Activated naive CD4-positive, alpha-beta T cell treated with anti-CD3 and anti-CD28 coated beads, Interleukin-2, amount 10 ng/mL, durations not matched to agents 7 days and 5 days (primary cell): ENCODE measurements around the gene ZC3H6.
"Not testable (repeated sequence)": the region's sequence is repeated elsewhere in the genome, so short reads cannot be mapped to it uniquely, and the experiment has no call there.

Experiments
- CTCF ChIA-PET: fragments of 350-600 bp; sonication (Branson Sonifier 250); formaldehyde crosslinking; loops from one replicate; lab custom pipeline; 2021; ENCODE audit warnings: antibody characterized with exemption; lab: Charles Lee
- DNase-seq: peaks from one replicate; pipeline ENCODE4 v3.0.0-alpha.2; 2020
- H3K27ac Mint-ChIP-seq: one replicate; pipeline ENCODE4 v1.8.0; 2021; ENCODE audit warnings: mild to moderate bottlenecking, moderate library complexity, mixed read lengths
- H3K27me3 Mint-ChIP-seq: one replicate; pipeline ENCODE4 v1.8.0; 2021; ENCODE audit warnings: mild to moderate bottlenecking, mixed read lengths
- H3K36me3 Mint-ChIP-seq: one replicate; pipeline ENCODE4 v1.8.0; 2021; ENCODE audit warnings: mixed read lengths
- H3K4me1 Mint-ChIP-seq: one replicate; pipeline ENCODE4 v1.8.0; 2021; ENCODE audit warnings: mixed read lengths
- H3K4me3 Mint-ChIP-seq: one replicate; pipeline ENCODE4 v1.8.0; 2021; ENCODE audit warnings: mild to moderate bottlenecking, moderate library complexity, mixed read lengths
- H3K9me3 Mint-ChIP-seq: one replicate; pipeline ENCODE4 v1.8.0; 2021; ENCODE audit warnings: mixed read lengths

ZC3H6 gene

GRCh38 chr2:112321375-112322320 is 46.3 kb downstream of the ZC3H6 start:
- no peaks in the 10 kb centered on the region for H3K27me3 Mint-ChIP-seq

DNA sequence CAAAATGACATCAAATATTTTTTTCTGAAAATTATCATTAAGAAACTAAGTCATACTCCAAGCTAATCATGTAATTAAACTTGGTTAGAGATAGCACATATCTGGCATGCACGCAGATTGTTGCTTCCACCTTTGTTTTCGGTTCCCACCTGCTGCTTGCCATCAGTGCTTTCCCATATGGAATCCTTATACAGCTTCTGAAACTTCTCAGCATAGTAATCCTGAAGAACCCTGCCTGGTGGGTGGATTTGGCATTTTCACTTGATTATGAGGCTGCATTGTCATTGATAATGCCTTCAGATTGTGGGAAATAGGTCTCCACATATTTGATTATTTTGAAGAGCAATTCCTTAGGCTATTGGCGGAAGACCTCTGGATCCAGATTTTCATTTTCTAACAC is 47.5 kb downstream of the ZC3H6 start:
- CTCF ChIA-PET: no interaction called here
- Mint-ChIP-seq H3K4me1 (no peaks in the 10 kb centered on the region), H3K4me3 (no peak overlapping the region), H3K27me3 (no peaks in the 10 kb centered on the region), H3K36me3 (peaks cover 7% of the 10 kb centered on the region), H3K27ac (no peak overlapping the region), H3K9me3 (no peaks in the 10 kb centered on the region)
- DNase-seq: no peak

More at GRCh38 chr2:112321375-112322320, 46.3 kb downstream of the ZC3H6 start:
- CTCF ChIA-PET: no interaction called here
- H3K4me3 Mint-ChIP-seq: no peak overlapping the region
- no peak overlapping the region for H3K27ac Mint-ChIP-seq
- peaks cover 8% of the 10 kb centered on the region for H3K36me3 Mint-ChIP-seq
- no peaks in the 10 kb centered on the region for H3K9me3 Mint-ChIP-seq
- no peak for DNase-seq
- no peaks in the 10 kb centered on the region for H3K4me1 Mint-ChIP-seq

DNA sequence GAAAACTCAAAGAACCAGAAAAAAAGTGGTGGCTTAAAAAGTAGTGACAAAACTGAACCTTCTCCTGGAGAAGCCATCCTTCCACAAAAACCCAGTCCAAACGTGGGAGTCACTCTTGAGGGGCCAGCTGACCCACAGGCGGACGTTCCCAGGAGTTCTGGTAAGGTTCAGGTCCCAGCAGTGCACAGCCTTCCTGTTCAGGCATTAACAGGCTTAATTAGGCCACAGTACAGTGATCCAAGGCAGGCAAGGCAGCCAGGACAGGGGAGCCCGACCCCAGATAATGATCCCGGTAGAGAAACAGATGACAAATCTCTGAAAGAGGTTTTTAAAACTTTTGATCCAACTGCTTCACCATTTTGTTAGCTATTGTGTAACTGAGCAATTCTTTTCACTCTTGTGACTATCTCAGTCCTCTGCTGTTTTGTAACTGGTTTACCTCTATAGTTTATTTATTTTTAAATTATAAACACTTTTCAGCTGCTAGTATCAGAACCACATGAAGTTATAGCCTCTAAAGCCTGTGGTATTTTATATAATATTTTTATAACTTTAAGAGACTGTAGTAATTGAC is 56.8 kb downstream of the ZC3H6 start:
- Mint-ChIP-seq H3K27ac (no peak overlapping the region), H3K4me3 (no peak overlapping the region), H3K36me3 (peaks cover 10% of the 10 kb centered on the region), H3K4me1 (no peaks in the 10 kb centered on the region), H3K9me3 (no peaks in the 10 kb centered on the region), H3K27me3 (no peaks in the 10 kb centered on the region)
- CTCF ChIA-PET: interaction anchor here (0.7 kb wide), 1 partner anchor 41 kb away, joined by 3 read pairs; no protein-coding TSS in a partner anchor
- DNase-seq: no peak

DNA sequence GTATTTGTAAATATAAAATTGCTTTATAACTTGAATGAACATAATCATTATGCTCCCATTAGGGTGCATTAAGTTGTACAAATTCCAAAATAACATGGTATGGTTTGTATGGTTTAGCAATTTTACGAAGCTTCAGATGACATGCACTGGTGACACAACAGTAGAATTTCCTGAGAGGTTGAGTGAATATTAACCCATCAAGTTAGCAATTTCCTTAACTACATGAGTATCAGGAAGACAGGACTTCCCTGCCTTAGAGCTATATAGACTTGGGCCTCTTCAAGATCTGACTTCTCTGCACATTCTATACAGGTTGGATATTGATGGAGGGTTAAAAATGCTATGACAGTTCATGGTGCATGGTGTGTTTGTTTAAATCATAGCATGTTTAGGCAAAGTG is 60.2 kb downstream of the ZC3H6 start:
- H3K27ac Mint-ChIP-seq: no peak overlapping the region
- no peaks in the 10 kb centered on the region for H3K4me1 Mint-ChIP-seq
- no peak for DNase-seq
- H3K9me3 Mint-ChIP-seq: no peaks in the 10 kb centered on the region
- no peaks in the 10 kb centered on the region for H3K27me3 Mint-ChIP-seq
- peaks cover 7% of the 10 kb centered on the region for H3K36me3 Mint-ChIP-seq
- H3K4me3 Mint-ChIP-seq: no peak overlapping the region
- CTCF ChIA-PET: no interaction called here

GRCh38 chr2:112339986-112340385 is 64.6 kb downstream of the ZC3H6 start:
- H3K4me3 Mint-ChIP-seq: no peak overlapping the region
- H3K27me3 Mint-ChIP-seq: peaks cover 8% of the 10 kb centered on the region
- no peak overlapping the region for H3K27ac Mint-ChIP-seq
- CTCF ChIA-PET: no interaction called here
- H3K9me3 Mint-ChIP-seq: no peaks in the 10 kb centered on the region
- H3K4me1 Mint-ChIP-seq: peaks cover 2% of the 10 kb centered on the region
- H3K36me3 Mint-ChIP-seq: no peaks in the 10 kb centered on the region
- no peak for DNase-seq

- Mint-ChIP-seq H3K36me3 (no peaks in the 10 kb centered on the region), H3K4me1 (peaks cover 2% of the 10 kb centered on the region), H3K27me3 (peaks cover 8% of the 10 kb centered on the region), H3K4me3 (no peak overlapping the region), H3K27ac (no peak overlapping the region), H3K9me3 (no peaks in the 10 kb centered on the region)
- CTCF ChIA-PET: no interaction called here
- no peak for DNase-seq
Observed at GRCh38 chr2:112340475-112341267, 65.3 kb downstream of the ZC3H6 start.

DNA sequence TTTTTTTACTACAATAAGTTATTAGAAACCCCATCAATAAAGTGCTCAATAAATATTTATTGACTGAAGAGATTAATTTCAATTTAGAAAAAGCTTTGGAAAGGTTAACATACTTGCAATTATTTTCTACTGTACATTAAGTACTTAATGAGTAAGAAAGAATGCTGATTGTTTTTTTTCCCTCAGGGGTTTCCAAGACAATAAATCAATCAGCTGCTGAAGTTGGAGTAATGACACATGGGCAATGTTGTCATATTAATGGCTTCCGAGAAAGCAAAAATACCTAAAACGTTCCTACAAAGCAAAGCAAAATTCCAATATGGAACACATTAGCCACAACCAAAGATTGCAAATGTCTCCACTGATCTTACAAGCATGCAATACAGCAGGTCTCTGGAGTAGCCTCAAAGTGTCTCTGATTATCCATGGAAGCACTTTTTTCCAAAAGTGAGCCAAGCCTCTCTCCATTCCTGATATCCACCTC is 66.7 kb downstream of the ZC3H6 start:
- H3K4me3 Mint-ChIP-seq: no peak overlapping the region
- H3K27me3 Mint-ChIP-seq: peaks cover 8% of the 10 kb centered on the region
- CTCF ChIA-PET: no interaction called here
- H3K36me3 Mint-ChIP-seq: no peaks in the 10 kb centered on the region
- H3K27ac Mint-ChIP-seq: no peak overlapping the region
- DNase-seq: no peak
- peaks cover 5% of the 10 kb centered on the region for H3K9me3 Mint-ChIP-seq
- peaks cover 2% of the 10 kb centered on the region for H3K4me1 Mint-ChIP-seq

- CTCF ChIA-PET: interaction anchor here (1.0 kb wide), 1 partner anchor 17 kb away, joined by 3 read pairs; no protein-coding TSS in a partner anchor
- DNase-seq: no peak
- H3K27me3 Mint-ChIP-seq: peaks cover 8% of the 10 kb centered on the region
Observed at GRCh38 chr2:112343827-112344585, 68.6 kb downstream of the ZC3H6 start.

GRCh38 chr2:112345030-112346027 is 69.9 kb downstream of the ZC3H6 start:
- Mint-ChIP-seq H3K27me3 (peaks cover 8% of the 10 kb centered on the region), H3K9me3 (peaks cover 6% of the 10 kb centered on the region), H3K27ac (no peak overlapping the region), H3K4me1 (peaks cover 2% of the 10 kb centered on the region), H3K4me3 (no peak overlapping the region), H3K36me3 (no peaks in the 10 kb centered on the region)
- CTCF ChIA-PET: no interaction called here
- DNase-seq: no peak

More at GRCh38 chr2:112343827-112344585, 68.6 kb downstream of the ZC3H6 start:
- Mint-ChIP-seq H3K9me3 (peaks cover 6% of the 10 kb centered on the region), H3K4me1 (peaks cover 2% of the 10 kb centered on the region), H3K27ac (no peak overlapping the region), H3K36me3 (no peaks in the 10 kb centered on the region), H3K4me3 (no peak overlapping the region)

DNA sequence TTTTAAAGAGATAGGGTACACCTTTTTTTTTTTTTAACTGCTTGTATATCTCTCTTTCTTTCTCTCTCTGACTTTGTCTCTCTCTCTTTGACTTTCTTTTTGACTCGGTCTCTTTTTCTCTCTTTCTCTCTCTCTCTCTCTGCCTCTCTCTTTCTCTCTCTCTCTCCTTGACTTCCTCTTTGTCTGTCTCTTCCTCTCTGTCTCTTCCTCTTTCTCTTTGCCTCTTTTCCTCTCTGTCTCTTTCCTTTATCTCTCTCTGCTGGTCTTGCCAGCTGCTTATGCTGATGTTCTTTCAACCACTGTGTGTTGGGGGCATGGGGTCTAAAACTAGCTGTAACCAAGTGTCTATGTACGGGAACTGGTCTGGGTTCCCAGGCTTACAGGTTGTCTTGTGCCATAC is 76.9 kb downstream of the ZC3H6 start:
- H3K4me3 Mint-ChIP-seq, H3K4me1 Mint-ChIP-seq, CTCF ChIA-PET, DNase-seq, H3K27ac Mint-ChIP-seq, H3K36me3 Mint-ChIP-seq, H3K9me3 Mint-ChIP-seq: not testable (repeated sequence)
- H3K27me3 Mint-ChIP-seq: peaks cover 11% of the 10 kb centered on the region

- H3K36me3 Mint-ChIP-seq, H3K4me1 Mint-ChIP-seq, CTCF ChIA-PET, H3K4me3 Mint-ChIP-seq, H3K9me3 Mint-ChIP-seq, DNase-seq, H3K27ac Mint-ChIP-seq: not testable (repeated sequence)
- peaks cover 11% of the 10 kb centered on the region for H3K27me3 Mint-ChIP-seq
Observed at GRCh38 chr2:112352809-112353603, 77.6 kb downstream of the ZC3H6 start.

DNA sequence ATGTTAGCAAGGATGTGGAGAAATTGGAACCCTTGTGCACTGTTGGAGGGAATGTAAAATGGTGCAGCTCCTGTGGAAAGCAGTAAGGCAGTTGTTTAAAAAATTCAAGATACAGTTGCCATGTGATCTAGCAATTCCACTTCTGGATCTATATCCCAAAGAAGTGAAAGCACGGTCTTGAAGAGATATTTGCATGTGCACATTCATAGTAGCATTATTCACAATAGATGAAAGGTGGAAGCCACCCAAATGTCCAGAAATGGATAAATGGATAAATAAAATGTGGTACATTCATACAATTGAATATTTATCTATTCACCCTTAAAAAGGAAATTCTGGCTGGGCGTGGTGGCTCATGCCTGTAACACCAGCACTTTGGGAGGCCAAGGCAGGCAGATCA is 78.9 kb downstream of the ZC3H6 start:
- H3K27ac Mint-ChIP-seq, DNase-seq, CTCF ChIA-PET, H3K4me3 Mint-ChIP-seq, H3K36me3 Mint-ChIP-seq, H3K4me1 Mint-ChIP-seq, H3K9me3 Mint-ChIP-seq: not testable (repeated sequence)
- peaks cover 11% of the 10 kb centered on the region for H3K27me3 Mint-ChIP-seq
